Activated naive CD4-positive, alpha-beta T cell treated with anti-CD3 and anti-CD28 coated beads for 36 hours (primary cell): ENCODE measurements around the gene TMEM259. TPM values are rescaled to one million over a fixed set of nuclear protein-coding genes. Genes with fewer than 3 reads are reported as not detected.
A peak's percentile ranks its signal among the peaks of the same experiment; 100 is the strongest.

Source experiments
- CTCF ChIA-PET: fragments of 350-600 bp; sonication (Branson Sonifier 250); formaldehyde crosslinking; loops from one replicate; lab custom pipeline; 2021; ENCODE audit warnings: antibody characterized with exemption; lab: Charles Lee
- DNase-seq: peaks from one replicate; pipeline ENCODE4 v3.0.0-alpha.2; 2020
- H3K27ac Mint-ChIP-seq: one replicate; pipeline ENCODE4 v1.8.0; 2021; ENCODE audit warnings: mild to moderate bottlenecking, mixed read lengths
- H3K27me3 Mint-ChIP-seq: one replicate; pipeline ENCODE4 v1.8.0; 2021; ENCODE audit warnings: low read depth, mixed read lengths
- H3K36me3 Mint-ChIP-seq: one replicate; pipeline ENCODE4 v1.8.0; 2021; ENCODE audit warnings: low read depth, mixed read lengths
- H3K4me1 Mint-ChIP-seq: one replicate; pipeline ENCODE4 v1.8.0; 2021; ENCODE audit warnings: low read depth, mixed read lengths
- H3K4me3 Mint-ChIP-seq: one replicate; pipeline ENCODE4 v1.8.0; 2021; ENCODE audit warnings: mild to moderate bottlenecking, moderate library complexity, mixed read lengths
- H3K9me3 Mint-ChIP-seq: one replicate; pipeline ENCODE4 v1.8.0; 2021; ENCODE audit warnings: mixed read lengths
- intact Hi-C: fragments of 100-400 bp; cut with micrococcal nuclease; formaldehyde crosslinking; loops from one replicate; pipeline ENCODE4 v1.15.1; 2023
- total RNA-seq, 2 experiments: library from RNA; stranded (reverse); gene quantifications; one replicate each; pipeline ENCODE4 v1.2.3, GENCODE V29; 2021

TMEM259 gene
- total RNA-seq, result 100 to 1,000 TPM; 105 to 109 TPM

GRCh38 chr19:1020868-1021425 is at the start of gene TMEM259:
Gene TMEM259 (minus strand): TSS chr19:1021123. CDS start chr19:1020996, 127 bp downstream.
- peak; percentile 98 for DNase-seq
- CTCF ChIA-PET, result interaction anchor here (0.9 to 1.0 kb wide), 3 partner anchors 22 to 224 kb away, joined by 3 read pairs; no protein-coding TSS in a partner anchor
- Mint-ChIP-seq H3K9me3 (no peaks in the 10 kb centered on the region), H3K27ac (peak within 1 kb of the TSS; percentile 98), H3K36me3 (peaks cover 3% of the 10 kb centered on the region), H3K4me3 (peak within 1 kb of the TSS; percentile 95), H3K27me3 (no peaks in the 10 kb centered on the region), H3K4me1 (peaks cover 41% of the 10 kb centered on the region)
- intact Hi-C loops, result loop anchor here (1.0 to 10.0 kb wide), 12 partner anchors 19 to 384 kb away; partner anchors contain the start of genes ABCA7, ATP5F1D, DAZAP1 and GAMT

GRCh38 chr19:1070576-1070930 is 49.6 kb upstream of the TMEM259 start:
- intact Hi-C loops, result no loop called here
- Mint-ChIP-seq H3K4me3 (no peak overlapping the region), H3K27ac (no peak overlapping the region), H3K36me3 (peaks cover 29% of the 10 kb centered on the region), H3K4me1 (peaks cover 51% of the 10 kb centered on the region), H3K27me3 (no peaks in the 10 kb centered on the region), H3K9me3 (no peaks in the 10 kb centered on the region)
- DNase-seq, result no peak
- CTCF ChIA-PET, result no interaction called here

GRCh38 chr19:1069009-1069779 is 48.3 kb upstream of the TMEM259 start:
- H3K9me3 Mint-ChIP-seq, result no peaks in the 10 kb centered on the region
- no peaks in the 10 kb centered on the region for H3K27me3 Mint-ChIP-seq
- peaks cover 24% of the 10 kb centered on the region for H3K36me3 Mint-ChIP-seq
- peaks cover 55% of the 10 kb centered on the region for H3K4me1 Mint-ChIP-seq
- peak overlapping the region; percentile 92 for H3K27ac Mint-ChIP-seq
- CTCF ChIA-PET, result no interaction called here
- peak; percentile 75 for DNase-seq
- intact Hi-C loops, result loop anchor here (1.0 to 5.0 kb wide), 6 partner anchors 8 to 183 kb away; partner anchors contain the start of genes GPX4, RNU6-2 and TMEM259
- H3K4me3 Mint-ChIP-seq, result peak overlapping the region; percentile 96

- H3K27me3 Mint-ChIP-seq, result no peaks in the 10 kb centered on the region
- peaks cover 50% of the 10 kb centered on the region for H3K4me1 Mint-ChIP-seq
- no peaks in the 10 kb centered on the region for H3K9me3 Mint-ChIP-seq
- peak overlapping the region; percentile 96 for H3K4me3 Mint-ChIP-seq
- DNase-seq, result peak; percentile 86
- CTCF ChIA-PET, result interaction anchor here (0.6 to 1.9 kb wide), 5 partner anchors 8 to 205 kb away, joined by 3 to 8 read pairs (median 3); no protein-coding TSS in a partner anchor
- peaks cover 22% of the 10 kb centered on the region for H3K36me3 Mint-ChIP-seq
- intact Hi-C loops, result loop anchor here (1.0 to 5.0 kb wide), 7 partner anchors 9 to 184 kb away; partner anchors contain the start of genes GPX4, POLR2E, RNU6-2 and TMEM259
- H3K27ac Mint-ChIP-seq, result peak overlapping the region; percentile 94
Measured at GRCh38 chr19:1068009-1069001, 47.4 kb upstream of the TMEM259 start.

- intact Hi-C loops, result loop anchor here (2.0 to 5.0 kb wide), 4 partner anchors 15 to 185 kb away; no protein-coding TSS in a partner anchor
- H3K36me3 Mint-ChIP-seq, result peaks cover 19% of the 10 kb centered on the region
- peak; percentile 78 for DNase-seq
- H3K27ac Mint-ChIP-seq, result peak overlapping the region; percentile 94
- CTCF ChIA-PET, result interaction anchor here (0.6 to 1.9 kb wide), 7 partner anchors 9 to 177 kb away, joined by 3 to 8 read pairs (median 3); no protein-coding TSS in a partner anchor
- H3K27me3 Mint-ChIP-seq, result no peaks in the 10 kb centered on the region
- H3K4me3 Mint-ChIP-seq, result peak overlapping the region; percentile 96
- H3K9me3 Mint-ChIP-seq, result no peaks in the 10 kb centered on the region
- H3K4me1 Mint-ChIP-seq, result peaks cover 44% of the 10 kb centered on the region
Measured at GRCh38 chr19:1067341-1067957, 46.5 kb upstream of the TMEM259 start.

- CTCF ChIA-PET, result interaction anchor here (0.7 to 1.9 kb wide), 7 partner anchors 9 to 177 kb away, joined by 3 to 8 read pairs (median 3); no protein-coding TSS in a partner anchor
- Mint-ChIP-seq H3K9me3 (no peaks in the 10 kb centered on the region), H3K36me3 (peaks cover 16% of the 10 kb centered on the region), H3K27me3 (no peaks in the 10 kb centered on the region), H3K27ac (peak within 1 kb of the TSS; percentile 94), H3K4me1 (peaks cover 39% of the 10 kb centered on the region), H3K4me3 (peak within 1 kb of the TSS; percentile 96)
- intact Hi-C loops, result loop anchor here (2.0 to 5.0 kb wide), 4 partner anchors 16 to 185 kb away; no protein-coding TSS in a partner anchor
- peak; percentile 82 for DNase-seq
Measured at GRCh38 chr19:1066748-1067340, 45.9 kb upstream of the TMEM259 start, which contains the start of gene ARHGAP45. Gene ARHGAP45 (plus strand): TSS chr19:1067167. CDS start chr19:1067406, 239 bp downstream.

- no peak overlapping the region for H3K27ac Mint-ChIP-seq
- CTCF ChIA-PET, result interaction anchor here (0.7 to 2.2 kb wide), 6 partner anchors 9 to 127 kb away, joined by 3 to 24 read pairs (median 4); no protein-coding TSS in a partner anchor
Measured at GRCh38 chr19:1066251-1066747, 45.4 kb upstream of the TMEM259 start.

GRCh38 chr19:1065606-1066109 is 44.7 kb upstream of the TMEM259 start:
- intact Hi-C loops, result loop anchor here (2.0 to 5.0 kb wide), 4 partner anchors 17 to 187 kb away; no protein-coding TSS in a partner anchor
- no peak overlapping the region for H3K27ac Mint-ChIP-seq
- no peaks in the 10 kb centered on the region for H3K27me3 Mint-ChIP-seq
- no peak for DNase-seq
- CTCF ChIA-PET, result interaction anchor here (1.0 to 2.2 kb wide), 2 partner anchors 10 to 128 kb away, joined by 4 to 24 read pairs; no protein-coding TSS in a partner anchor
- H3K4me1 Mint-ChIP-seq, result peaks cover 35% of the 10 kb centered on the region
- no peaks in the 10 kb centered on the region for H3K9me3 Mint-ChIP-seq
- H3K4me3 Mint-ChIP-seq, result no peak overlapping the region
- H3K36me3 Mint-ChIP-seq, result peaks cover 13% of the 10 kb centered on the region

More at GRCh38 chr19:1066251-1066747, 45.4 kb upstream of the TMEM259 start:
- Mint-ChIP-seq H3K4me3 (peak overlapping the region; percentile 68), H3K4me1 (peaks cover 35% of the 10 kb centered on the region), H3K36me3 (peaks cover 13% of the 10 kb centered on the region), H3K27me3 (no peaks in the 10 kb centered on the region), H3K9me3 (no peaks in the 10 kb centered on the region)
- intact Hi-C loops, result loop anchor here (2.0 to 5.0 kb wide), 4 partner anchors 17 to 186 kb away; no protein-coding TSS in a partner anchor
- DNase-seq, result no peak

GRCh38 chr19:1064661-1065605 is 44.0 kb upstream of the TMEM259 start:
- CTCF ChIA-PET, result interaction anchor here (0.6 to 2.2 kb wide), 14 partner anchors 11 to 129 kb away, joined by 3 to 24 read pairs (median 3); partner anchors contain the start of gene RNU6-2
- Mint-ChIP-seq H3K27me3 (no peaks in the 10 kb centered on the region), H3K9me3 (no peaks in the 10 kb centered on the region), H3K36me3 (peaks cover 12% of the 10 kb centered on the region), H3K27ac (no peak overlapping the region), H3K4me1 (peaks cover 30% of the 10 kb centered on the region), H3K4me3 (no peak overlapping the region)
- intact Hi-C loops, result loop anchor here (5.0 kb wide), 2 partner anchors 127 to 187 kb away; no protein-coding TSS in a partner anchor
- DNase-seq, result peak; percentile 72
